Eye (tissue), 1 donor: ENCODE measurements around the gene SOX8.
"Not testable (repeated sequence)": the region's sequence is repeated elsewhere in the genome, so short reads cannot be mapped to it uniquely, and the experiment has no call there.

ENCODE experiments used
- DNase-seq: peaks from one replicate; pipeline ENCODE4 v3.0.0-alpha.2; 2015

SOX8 gene

GRCh38 chr16:955766-956165 lies 25.8 kb upstream of the SOX8 start:
- DNase-seq, result not testable (repeated sequence)

GRCh38 chr16:959232-960040 lies 22.1 kb upstream of the SOX8 start:
- DNase-seq, result no peak

GRCh38 chr16:962366-962765 lies 19.2 kb upstream of the SOX8 start:
- DNase-seq, result no peak

GRCh38 chr16:962901-963814 lies 18.4 kb upstream of the SOX8 start:
- DNase-seq, result no peak

- DNase-seq, result no peak
These were observed 17.7 kb upstream of the SOX8 start for GRCh38 chr16:963913-964312.

GRCh38 chr16:964356-965035 lies 17.1 kb upstream of the SOX8 start:
- no peak for DNase-seq

- DNase-seq, result no peak
These were observed 16.6 kb upstream of the SOX8 start for GRCh38 chr16:965036-965395.

- DNase-seq, result no peak
These were observed 16.1 kb upstream of the SOX8 start for GRCh38 chr16:965487-965886.

- no peak for DNase-seq
These were observed 15.5 kb upstream of the SOX8 start for GRCh38 chr16:966035-966434.

- DNase-seq, result no peak
These were observed 15.1 kb upstream of the SOX8 start for GRCh38 chr16:966505-966904.

GRCh38 chr16:967077-967541 lies 14.5 kb upstream of the SOX8 start:
- no peak for DNase-seq

- no peak for DNase-seq
These were observed 13.8 kb upstream of the SOX8 start for GRCh38 chr16:967546-968295.

- DNase-seq, result peak; percentile 49
These were observed 12.9 kb upstream of the SOX8 start for GRCh38 chr16:968620-969019.

- peak; percentile 58 for DNase-seq
These were observed 11.8 kb upstream of the SOX8 start for GRCh38 chr16:969508-970385.

- DNase-seq, result no peak
These were observed 11.2 kb upstream of the SOX8 start for GRCh38 chr16:970386-970765.

GRCh38 chr16:970766-971581 lies 10.6 kb upstream of the SOX8 start, which contains the start of gene LMF1:
Gene LMF1 (minus strand): TSS chr16:970984. CDS start chr16:970980, 4 bp downstream.
- peak; percentile 96 for DNase-seq

- DNase-seq, result no peak
These were observed 10.0 kb upstream of the SOX8 start for GRCh38 chr16:971582-971905.

- no peak for DNase-seq
These were observed 9.6 kb upstream of the SOX8 start for GRCh38 chr16:971981-972315.

- DNase-seq, result peak; percentile 68
These were observed 9.1 kb upstream of the SOX8 start for GRCh38 chr16:972316-973002.

- DNase-seq, result no peak
These were observed 8.2 kb upstream of the SOX8 start for GRCh38 chr16:973366-973765.
